ENCODE measurements around the gene PTGDR. TPM values are rescaled to one million over a fixed set of nuclear protein-coding genes. Genes with fewer than 3 reads are reported as not detected.

Gene PTGDR
- total and polyA plus RNA-seq, 2 experiments from 2014 or later = 0.06 TPM; not detected in 1

DNA sequence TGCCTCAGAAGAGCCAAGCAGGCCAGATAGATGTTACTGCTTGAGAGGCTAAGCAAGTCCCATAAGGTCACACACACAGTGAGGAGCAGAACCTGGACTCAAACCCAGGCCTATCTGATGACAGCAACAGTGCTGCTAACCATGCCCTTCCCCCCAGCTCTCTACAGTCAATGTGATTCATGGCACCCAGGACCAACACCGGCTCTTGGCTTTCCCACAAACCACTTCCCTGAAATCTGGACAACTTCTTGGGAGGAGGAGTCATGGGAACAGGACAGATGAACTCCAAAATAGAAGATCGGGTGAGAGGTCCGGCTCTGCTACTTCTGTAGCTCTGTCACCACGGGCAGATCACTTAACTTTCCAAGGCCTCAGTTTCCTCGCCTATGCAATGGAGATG, 716 bp upstream of the PTGDR start (continued):
- TF ChIP-seq CTCF (conservative IDR thresholded peaks at IDR 0.05; ENCODE audit: low read depth in 2 of 2) (no peak), EZH2phosphoT487 (IDR thresholded peaks at IDR 0.05; ENCODE audit: unreplicated experiment) (no peak), ZNF114 (CRISPR knock-in tag; IDR thresholded peaks at IDR 0.05) (no peak)

DNA sequence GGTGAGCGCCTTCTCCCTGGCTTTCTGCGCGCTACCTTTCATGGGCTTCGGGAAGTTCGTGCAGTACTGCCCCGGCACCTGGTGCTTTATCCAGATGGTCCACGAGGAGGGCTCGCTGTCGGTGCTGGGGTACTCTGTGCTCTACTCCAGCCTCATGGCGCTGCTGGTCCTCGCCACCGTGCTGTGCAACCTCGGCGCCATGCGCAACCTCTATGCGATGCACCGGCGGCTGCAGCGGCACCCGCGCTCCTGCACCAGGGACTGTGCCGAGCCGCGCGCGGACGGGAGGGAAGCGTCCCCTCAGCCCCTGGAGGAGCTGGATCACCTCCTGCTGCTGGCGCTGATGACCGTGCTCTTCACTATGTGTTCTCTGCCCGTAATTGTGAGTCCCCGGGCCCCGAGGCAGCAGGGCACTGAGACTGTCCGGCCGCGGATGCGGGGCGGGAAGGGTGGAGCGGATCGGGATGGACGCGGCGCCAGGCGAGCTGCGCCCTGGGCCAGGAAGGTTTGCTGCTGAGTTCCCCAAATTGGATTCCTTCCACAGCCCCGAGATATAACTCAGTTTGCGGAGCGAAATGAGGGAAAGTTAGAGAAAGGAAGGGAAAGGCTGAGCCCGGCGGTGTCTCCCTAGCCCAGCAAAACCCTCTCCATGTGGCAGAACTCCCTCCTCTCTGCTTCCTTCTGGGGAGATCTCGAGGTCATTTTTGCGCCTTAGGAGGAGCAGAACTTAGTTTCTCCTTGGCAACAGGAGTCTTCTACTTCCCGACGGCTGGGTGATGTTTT, 972 bp downstream of the PTGDR start:
- Histone ChIP-seq H3K4me2 (peak overlapping the region; percentile 94), H3K36me3 (ENCODE audit: insufficient read depth) (no peaks in the 10 kb centered on the region)

DNA sequence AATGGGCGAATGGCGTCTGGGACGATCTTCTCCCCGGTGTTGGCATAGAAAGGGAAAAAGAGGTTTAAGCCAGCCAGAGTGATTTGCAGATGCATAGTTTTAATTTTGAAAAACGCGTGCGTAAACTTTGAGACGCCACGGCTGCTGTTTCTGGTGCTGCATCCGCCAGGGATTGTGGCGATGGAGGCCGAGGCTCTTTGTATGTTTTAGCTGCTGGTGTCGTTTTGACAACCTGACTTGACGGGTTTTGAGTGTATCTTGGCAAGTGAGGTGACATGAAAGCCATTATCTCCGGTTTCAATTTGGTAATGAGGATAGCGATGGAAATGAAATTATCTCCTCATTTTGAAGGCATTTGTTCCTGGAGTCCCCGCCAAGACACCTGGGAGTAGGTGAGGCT, 1.6 kb downstream of the PTGDR start:
- no peaks in the 10 kb centered on the region for H3K36me3 ChIP-seq (ENCODE audit: insufficient read depth)
- no peaks in the 10 kb centered on the region for H3K79me2 ChIP-seq (replicated peaks; ENCODE audit: insufficient read depth)
- Mint-ChIP-seq H3K27me3 (ENCODE audit: insufficient read depth, low read depth, poor library complexity) (peaks cover 46% of the 10 kb centered on the region), H3K4me3 (peak overlapping the region; percentile 86), H3K9me3 (no peaks in the 10 kb centered on the region), H3K27ac (no peak overlapping the region), H3K4me1 (peaks cover 26% of the 10 kb centered on the region), H3K36me3 (ENCODE audit: low read depth) (no peaks in the 10 kb centered on the region; the same call in 2 of the 3 replicates)
- peaks cover 17% of the 10 kb centered on the region for H3K4me1 ChIP-seq (ENCODE audit: insufficient read depth)
- no peaks in the 10 kb centered on the region for H3F3A ChIP-seq (replicated peaks; ENCODE audit: low read depth)
- H4K20me1 ChIP-seq (replicated peaks; ENCODE audit: insufficient read depth) = no peaks in the 10 kb centered on the region
- peaks cover 63% of the 10 kb centered on the region for H3K27me3 ChIP-seq (ENCODE audit: insufficient read depth)
- ATAC-seq (no peak), DNase-seq (ENCODE audit: low spot score) (no peak)
- H3K27ac ChIP-seq (ENCODE audit: low read depth) = no peak overlapping the region
- no peaks in the 10 kb centered on the region for H3K9me2 ChIP-seq (ENCODE audit: insufficient read depth)
- H3K4me3 ChIP-seq = peak overlapping the region; percentile 75
- TF ChIP-seq NANOG (IDR thresholded peaks at IDR 0.05; ENCODE audit: borderline replicate concordance) = no peak
- peak overlapping the region; percentile 94 for H3K4me2 ChIP-seq
- H2AFZ ChIP-seq = peak overlapping the region; percentile 99

More for the DNA sequence above, 972 bp downstream of the PTGDR start:
- Histone ChIP-seq H3F3A (replicated peaks; ENCODE audit: low read depth) (no peaks in the 10 kb centered on the region), H2AFZ (peak overlapping the region; percentile 99), H3K9me2 (ENCODE audit: insufficient read depth) (no peaks in the 10 kb centered on the region), H3K27me3 (ENCODE audit: insufficient read depth) (peaks cover 63% of the 10 kb centered on the region), H3K27ac (ENCODE audit: low read depth) (no peak overlapping the region), H3K79me2 (replicated peaks; ENCODE audit: insufficient read depth) (no peaks in the 10 kb centered on the region), H3K4me1 (ENCODE audit: insufficient read depth) (peaks cover 17% of the 10 kb centered on the region), H4K20me1 (replicated peaks; ENCODE audit: insufficient read depth) (no peaks in the 10 kb centered on the region), H3K4me3 (peak overlapping the region; percentile 75)
- H3K27ac Mint-ChIP-seq = no peak overlapping the region
- H3K9me3 Mint-ChIP-seq = no peaks in the 10 kb centered on the region
- peak overlapping the region; percentile 86 for H3K4me3 Mint-ChIP-seq
- H3K36me3 Mint-ChIP-seq (ENCODE audit: low read depth) = no peaks in the 10 kb centered on the region; the same call in 2 of the 3 replicates
- DNase-seq (ENCODE audit: low spot score) = peak; percentile 61
- peaks cover 46% of the 10 kb centered on the region for H3K27me3 Mint-ChIP-seq (ENCODE audit: insufficient read depth, low read depth, poor library complexity)
- TF ChIP-seq EZH2phosphoT487 (IDR thresholded peaks at IDR 0.05; ENCODE audit: unreplicated experiment) (peak; percentile 77), EZH2 (IDR thresholded peaks at IDR 0.05; ENCODE audit: low read depth, unreplicated experiment) (peak; percentile 88), ZNF114 (CRISPR knock-in tag; IDR thresholded peaks at IDR 0.05) (no peak)
- peaks cover 26% of the 10 kb centered on the region for H3K4me1 Mint-ChIP-seq
- peak; percentile 74 for ATAC-seq

All from GM23338 (cell line).